GM12874 (cell line): ENCODE data around the gene ARSB.

Experiments used
- CTCF ChIP-seq: IDR thresholded peaks from 2 replicates; pipeline ENCODE4 v1.5.1; 2011; ENCODE audit warnings: low read depth, mild to moderate bottlenecking, control low read depth, low read length, moderate library complexity; ENCODE audit not compliant: insufficient read depth

ARSB gene

GRCh38 chr5:78837836-78838235, 147.3 kb downstream of the ARSB start:
- no peak for TF ChIP-seq CTCF

- no peak for TF ChIP-seq CTCF
Measured at GRCh38 chr5:78835176-78835575, 149.9 kb downstream of the ARSB start.

GRCh38 chr5:78833284-78833683, 151.8 kb downstream of the ARSB start:
- TF ChIP-seq CTCF = no peak

GRCh38 chr5:78830528-78831046, 154.5 kb downstream of the ARSB start:
- no peak for TF ChIP-seq CTCF

GRCh38 chr5:78829811-78830527, 155.1 kb downstream of the ARSB start:
- no peak for TF ChIP-seq CTCF

GRCh38 chr5:78827725-78828124, 157.4 kb downstream of the ARSB start:
- TF ChIP-seq CTCF = no peak

GRCh38 chr5:78824831-78825281, 160.3 kb downstream of the ARSB start:
- no peak for TF ChIP-seq CTCF
